ENCODE measurements around the gene POLG2. TPM values are rescaled to one million over a fixed set of nuclear protein-coding genes. Genes with fewer than 3 reads are reported as not detected.
"Not testable (repeated sequence)": the region's sequence is repeated elsewhere in the genome, so short reads cannot be mapped to it uniquely, and the experiment has no call there.

Gene POLG2
- total RNA-seq, 1 experiment from 2014 or later, result 11.6 TPM

DNA sequence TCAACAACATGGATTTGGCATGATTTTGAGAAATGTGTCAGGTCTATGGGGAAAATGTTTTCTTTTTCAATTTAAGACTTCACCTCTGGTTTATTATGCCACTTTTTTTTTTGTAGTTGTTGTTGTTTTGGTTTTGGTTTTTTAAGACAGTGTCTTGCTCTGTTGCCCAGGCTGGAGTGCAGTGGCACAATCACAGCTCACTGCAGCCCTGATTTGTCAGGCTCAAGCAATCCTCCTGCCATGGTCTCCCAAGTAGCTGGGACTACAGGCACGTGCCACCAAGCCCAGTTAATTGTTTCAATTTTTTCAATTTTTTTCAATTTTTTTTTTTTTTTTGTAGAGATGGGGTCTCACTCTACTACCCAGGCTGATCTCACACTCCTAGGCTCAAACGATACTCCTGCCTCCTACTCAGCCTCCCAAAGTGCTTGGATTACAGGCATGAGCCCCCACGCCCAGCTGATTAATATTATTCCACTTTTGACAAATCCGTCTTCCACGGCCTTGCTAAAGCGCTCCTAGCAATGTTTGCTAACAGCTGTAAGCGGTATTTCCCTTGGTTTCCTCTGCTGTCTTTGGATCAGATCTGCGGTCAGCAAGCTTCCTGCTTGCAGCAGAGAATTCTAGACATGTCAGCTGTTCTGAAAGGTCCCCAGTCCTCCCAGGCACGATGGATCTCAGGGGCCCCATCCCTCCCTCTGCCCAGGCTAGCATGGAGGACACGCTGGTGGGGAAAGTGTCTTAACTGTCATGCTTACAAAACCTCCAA is 54.9 kb downstream of the POLG2 start:
- DNase-seq (ENCODE audit: low read depth), result peak; percentile 71

DNA sequence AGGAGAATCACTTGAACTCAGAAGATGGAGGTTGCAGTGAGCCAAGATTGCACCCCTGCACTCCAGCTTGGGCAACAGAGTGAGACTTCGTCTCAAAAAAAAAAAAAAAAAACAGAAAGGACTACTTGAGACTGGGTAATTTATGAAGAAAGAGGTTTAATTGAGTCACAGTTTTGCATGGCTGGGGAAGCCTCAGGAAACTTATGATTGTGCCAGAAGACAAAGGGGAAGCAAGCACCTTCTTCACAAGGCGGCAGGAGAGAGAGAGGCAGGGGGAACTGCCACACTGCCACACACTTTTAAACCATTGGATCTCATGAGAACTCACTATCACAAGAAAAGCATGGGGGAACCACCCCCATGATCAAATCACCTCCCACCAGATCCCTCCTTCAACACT is 56.9 kb downstream of the POLG2 start:
- no peak for DNase-seq (ENCODE audit: low read depth)

DNA sequence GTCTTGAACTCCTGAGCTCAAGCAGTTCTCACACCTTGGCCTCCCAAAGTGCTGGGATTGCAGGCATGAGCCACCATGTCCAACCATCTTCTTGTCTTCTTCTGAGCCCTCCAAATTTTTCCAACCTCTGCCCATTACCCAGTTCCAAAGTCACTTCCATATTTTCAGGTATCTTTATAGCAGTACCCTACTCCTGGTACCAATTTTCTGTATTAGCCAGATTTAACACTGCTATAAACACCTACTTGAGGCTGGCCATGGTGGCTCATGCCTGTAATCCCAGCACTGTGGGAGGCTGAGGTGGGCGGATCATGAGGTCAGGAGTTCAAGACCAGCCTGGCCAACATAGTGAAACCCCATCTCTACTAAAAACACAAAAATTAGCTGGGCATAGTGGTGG is 57.3 kb downstream of the POLG2 start:
- DNase-seq (ENCODE audit: low read depth), result not testable (repeated sequence)

DNA sequence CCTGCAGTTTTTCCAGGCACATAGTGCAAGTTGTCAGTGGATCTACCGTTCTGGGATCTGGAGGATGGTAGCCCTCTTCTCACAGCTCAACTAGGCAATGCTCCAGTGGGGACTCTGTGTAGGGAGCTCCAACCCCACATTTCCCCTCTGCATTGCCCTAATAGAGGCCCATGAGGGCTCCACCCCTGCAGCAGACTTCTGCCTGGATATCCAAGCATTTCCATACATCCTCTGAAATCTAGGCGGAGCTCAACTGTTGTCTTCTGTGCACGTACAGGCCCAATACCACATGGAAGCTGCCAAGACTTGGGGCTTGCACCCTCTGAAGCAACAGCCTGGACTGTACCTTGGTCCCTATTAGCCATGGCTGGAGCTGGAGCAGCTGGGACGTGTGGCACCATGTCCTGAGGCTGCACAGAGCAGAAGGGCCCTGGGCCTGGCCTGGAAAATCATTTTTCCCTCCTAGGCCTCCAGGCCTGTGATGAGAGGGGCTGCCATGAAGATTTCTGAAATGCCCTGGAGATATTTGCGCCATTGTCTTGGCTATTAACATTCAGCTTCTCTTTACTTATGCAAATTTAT is 58.8 kb downstream of the POLG2 start:
- no peak for DNase-seq (ENCODE audit: low read depth)

DNA sequence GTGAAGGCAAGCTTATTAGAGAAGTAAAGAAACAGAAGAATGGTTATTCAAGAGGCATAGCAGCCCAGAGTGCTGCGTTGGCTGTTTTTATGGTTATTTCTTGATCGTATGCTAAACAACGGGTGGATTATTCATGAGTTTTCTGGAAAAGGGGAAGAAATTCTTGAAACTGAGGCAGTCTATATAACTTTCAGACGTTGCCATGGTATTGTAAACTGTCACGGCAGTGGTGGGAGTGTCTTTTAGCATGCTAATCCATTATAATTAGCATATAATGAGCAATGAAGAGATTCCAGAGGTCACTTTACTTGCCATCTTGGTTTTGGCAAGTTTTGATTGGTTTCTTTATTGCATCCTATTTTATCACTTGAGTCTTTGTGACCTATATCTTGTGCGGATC is 65.3 kb downstream of the POLG2 start:
- no peak for DNase-seq (ENCODE audit: low read depth)

DNA sequence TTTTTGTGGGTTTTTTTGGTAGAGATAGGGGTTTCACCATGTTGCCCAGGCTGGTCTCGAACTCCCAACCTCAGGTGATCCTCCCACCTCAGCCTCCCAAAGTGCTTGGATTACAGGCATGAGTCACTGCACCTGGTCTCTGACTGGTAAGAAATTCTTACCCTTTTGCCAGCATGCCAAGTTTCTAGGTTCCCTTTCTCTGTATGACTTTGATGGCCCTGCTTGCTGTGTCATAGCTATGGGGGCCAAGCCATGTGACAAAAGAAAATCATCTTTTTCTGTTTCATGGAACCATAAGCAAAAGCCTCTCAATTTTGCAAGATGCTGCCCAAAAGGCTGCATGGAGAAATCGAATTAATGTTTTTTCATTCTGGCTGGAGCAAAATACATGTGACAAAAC is 66.8 kb downstream of the POLG2 start:
- DNase-seq (ENCODE audit: low read depth), result not testable (repeated sequence)

DNA sequence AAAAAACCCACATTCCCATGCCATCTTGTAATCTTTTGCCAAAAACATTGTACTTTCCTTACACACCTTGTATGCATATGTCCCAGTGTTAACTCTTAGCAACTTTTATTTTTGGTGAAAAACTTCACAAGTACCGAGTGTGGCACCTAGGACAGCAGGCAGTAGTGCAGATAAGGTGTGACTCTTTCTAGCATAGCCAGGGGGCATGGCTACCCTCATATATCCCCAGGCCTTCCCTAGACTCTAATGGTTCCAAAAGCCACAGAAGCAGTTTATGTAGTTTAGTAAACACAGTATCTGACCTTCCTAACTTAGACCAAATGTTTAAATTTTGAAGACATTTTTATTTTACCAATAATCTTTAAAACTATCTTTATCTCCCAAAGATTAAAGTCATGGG is 68.4 kb downstream of the POLG2 start:
- DNase-seq (ENCODE audit: low read depth), result no peak

Other genes with a start within 250 kb of the POLG2 start
- 14.3 and 25.1 TPM in 2 replicates for gene TEX2, start 233.8 kb downstream of the POLG2 start, total RNA-seq (2014; rRNA removed; shearing (Covaris generic))
- 0.15 and 3.3 TPM in 2 replicates for gene PECAM1, start 106.2 kb downstream of the POLG2 start, total RNA-seq (2014; rRNA removed; shearing (Covaris generic))
- 5.1 and 11.0 TPM in 2 replicates for gene MILR1, start 47.9 kb downstream of the POLG2 start, total RNA-seq (2014; rRNA removed; shearing (Covaris generic))
- gene DDX5, start 9.2 kb upstream of the POLG2 start, total RNA-seq (2014; rRNA removed; shearing (Covaris generic)), result 274 and 287 TPM in 2 replicates
- gene CEP95, start 9.9 kb upstream of the POLG2 start, total RNA-seq (2014; rRNA removed; shearing (Covaris generic)), result 25.2 and 35.7 TPM in 2 replicates
- 80.7 and 84.8 TPM in 2 replicates for gene SMURF2, start 165.3 kb upstream of the POLG2 start, total RNA-seq (2014; rRNA removed; shearing (Covaris generic))